Activated CD8-positive, alpha-beta memory T cell treated with anti-CD3 and anti-CD28 coated beads, Interleukin-2, amount 50 U/mL, for 1 hour (primary cell): Measurements from ENCODE around the gene DTWD2.
"Not testable (repeated sequence)": the region's sequence is repeated elsewhere in the genome, so short reads cannot be mapped to it uniquely, and the experiment has no call there.

Experiments used
- DNase-seq: peaks from one replicate; pipeline ENCODE4 v3.0.0-alpha.2; 2020; ENCODE audit errors: extremely low read depth

The DTWD2 gene

GRCh38 chr5:118998861-118999260 lies 10.5 kb upstream of the DTWD2 start:
- not testable (repeated sequence) for DNase-seq

- no peak for DNase-seq
Observed at GRCh38 chr5:118996098-118996497, 7.8 kb upstream of the DTWD2 start.

GRCh38 chr5:118994595-118994994 lies 6.2 kb upstream of the DTWD2 start:
- no peak for DNase-seq

- DNase-seq = not testable (repeated sequence)
Observed at GRCh38 chr5:118993118-118993517, 4.8 kb upstream of the DTWD2 start.

- not testable (repeated sequence) for DNase-seq
Observed at GRCh38 chr5:118992055-118992454, 3.7 kb upstream of the DTWD2 start.

GRCh38 chr5:118990582-118990981 lies 2.2 kb upstream of the DTWD2 start:
- DNase-seq = no peak

- DNase-seq = no peak
Observed at GRCh38 chr5:118989816-118990215, 1.5 kb upstream of the DTWD2 start.

- DNase-seq = no peak
Observed at GRCh38 chr5:118988866-118989180, 476 bp upstream of the DTWD2 start.

- DNase-seq = no peak
Observed at GRCh38 chr5:118984602-118985001, 3.7 kb downstream of the DTWD2 start.

GRCh38 chr5:118981783-118982182 lies 6.6 kb downstream of the DTWD2 start:
- DNase-seq = no peak

GRCh38 chr5:118980438-118980837 lies 7.9 kb downstream of the DTWD2 start:
- DNase-seq = no peak

- no peak for DNase-seq
Observed at GRCh38 chr5:118980017-118980416, 8.3 kb downstream of the DTWD2 start.

- not testable (repeated sequence) for DNase-seq
Observed at GRCh38 chr5:118973779-118974445, 14.4 kb downstream of the DTWD2 start.

- DNase-seq = no peak
Observed at GRCh38 chr5:118968925-118969375, 19.4 kb downstream of the DTWD2 start.

GRCh38 chr5:118968406-118968911 lies 19.9 kb downstream of the DTWD2 start:
- DNase-seq = no peak

GRCh38 chr5:118967059-118967508 lies 21.3 kb downstream of the DTWD2 start:
- no peak for DNase-seq

GRCh38 chr5:118965890-118966289 lies 22.5 kb downstream of the DTWD2 start:
- no peak for DNase-seq

GRCh38 chr5:118964970-118965369 lies 23.4 kb downstream of the DTWD2 start:
- not testable (repeated sequence) for DNase-seq

GRCh38 chr5:118964388-118964787 lies 24.0 kb downstream of the DTWD2 start:
- DNase-seq = not testable (repeated sequence)

- no peak for DNase-seq
Observed at GRCh38 chr5:118963169-118963568, 25.2 kb downstream of the DTWD2 start.

- no peak for DNase-seq
Observed at GRCh38 chr5:118960557-118960956, 27.8 kb downstream of the DTWD2 start.

- DNase-seq = no peak
Observed at GRCh38 chr5:118956727-118957126, 31.6 kb downstream of the DTWD2 start.

GRCh38 chr5:118953652-118954005 lies 34.7 kb downstream of the DTWD2 start:
- DNase-seq = no peak
